Astrocyte (in vitro differentiated cells and primary cell): Measurements from ENCODE around the gene KLF15. TPM values are rescaled to one million over a fixed set of nuclear protein-coding genes. Genes with fewer than 3 reads are reported as not detected.

Source experiments
- DNase-seq: peaks from one replicate; pipeline ENCODE4 v3.0.0-alpha.2; 2010; ENCODE audit warnings: low read depth
- FAIRE-seq: peaks from 2 replicates; lab custom pipeline; 2011; peaks lifted over from hg19 to GRCh38; lab: Jason Lieb, UNC
- H2AFZ ChIP-seq: 2 replicates; pipeline ENCODE4 v1.6.0; 2012; ENCODE audit warnings: low read depth, low read length, inconsistent platforms
- H3K27ac ChIP-seq: 2 replicates; pipeline ENCODE4 v1.5.1; 2011; ENCODE audit warnings: low read depth, low read length, inconsistent platforms
- H3K27me3 ChIP-seq: 2 replicates; pipeline ENCODE4 v1.6.0; 2011; ENCODE audit warnings: low read length, inconsistent platforms; ENCODE audit not compliant: insufficient read depth
- H3K36me3 ChIP-seq: 2 replicates; pipeline ENCODE4 v1.5.1; 2011; ENCODE audit warnings: low read length, inconsistent platforms; ENCODE audit not compliant: insufficient read depth
- H3K4me1 ChIP-seq: 2 replicates; pipeline ENCODE4 v1.5.1; 2011; ENCODE audit warnings: low read length, inconsistent platforms; ENCODE audit not compliant: insufficient read depth
- H3K4me2 ChIP-seq: 2 replicates; pipeline ENCODE4 v1.6.0; 2012; ENCODE audit warnings: low read length, inconsistent platforms
- H3K4me3 ChIP-seq: 2 replicates; pipeline ENCODE4 v1.5.1; 2011; ENCODE audit warnings: low read depth, mild to moderate bottlenecking, low read length, inconsistent platforms; ENCODE audit not compliant: insufficient read depth
- H3K79me2 ChIP-seq: 2 replicates; pipeline ENCODE4 v1.6.0; 2012; ENCODE audit warnings: mild to moderate bottlenecking, low read length, inconsistent platforms; ENCODE audit not compliant: insufficient read depth
- H3K9ac ChIP-seq: 2 replicates; pipeline ENCODE4 v1.6.0; 2012; ENCODE audit warnings: mild to moderate bottlenecking, low read length, inconsistent platforms
- H3K9me3 ChIP-seq: 2 replicates; pipeline ENCODE4 v1.5.1; 2012; ENCODE audit warnings: low read depth, mild to moderate bottlenecking, low read length, inconsistent platforms; ENCODE audit not compliant: insufficient read depth
- H4K20me1 ChIP-seq: 2 replicates; pipeline ENCODE4 v1.6.0; 2012; ENCODE audit warnings: low read length, inconsistent platforms; ENCODE audit not compliant: insufficient read depth
- H3K27ac Mint-ChIP-seq: one replicate; pipeline ENCODE4 v1.8.0; 2021; ENCODE audit warnings: mild to moderate bottlenecking, mixed read lengths; ENCODE audit not compliant: unreplicated experiment
- H3K27me3 Mint-ChIP-seq: one replicate; pipeline ENCODE4 v1.8.0; 2021; ENCODE audit warnings: low read depth, mixed read lengths; ENCODE audit not compliant: unreplicated experiment
- H3K36me3 Mint-ChIP-seq: one replicate; pipeline ENCODE4 v1.8.0; 2021; ENCODE audit warnings: low read depth, mixed read lengths; ENCODE audit not compliant: unreplicated experiment
- H3K4me1 Mint-ChIP-seq: one replicate; pipeline ENCODE4 v1.8.0; 2021; ENCODE audit warnings: low read depth, mixed read lengths; ENCODE audit not compliant: unreplicated experiment
- H3K4me3 Mint-ChIP-seq: one replicate; pipeline ENCODE4 v1.8.0; 2021; ENCODE audit warnings: mild to moderate bottlenecking, moderate library complexity, mixed read lengths; ENCODE audit not compliant: unreplicated experiment
- H3K9me3 Mint-ChIP-seq: one replicate; pipeline ENCODE4 v1.8.0; 2021; ENCODE audit warnings: mild to moderate bottlenecking, mixed read lengths; ENCODE audit not compliant: unreplicated experiment
- CTCF ChIP-seq: IDR thresholded peaks from 2 replicates; pipeline ENCODE4 v1.5.1; 2011; ENCODE audit warnings: low read depth, mild to moderate bottlenecking, inconsistent platforms, low read length, moderate library complexity; ENCODE audit not compliant: insufficient read depth
- EZH2 ChIP-seq: IDR thresholded peaks from 2 replicates; pipeline ENCODE4 v1.6.1; 2012; ENCODE audit warnings: mild to moderate bottlenecking, low read length, inconsistent platforms; ENCODE audit not compliant: insufficient read depth
- total RNA-seq: library from RNA; stranded (reverse); gene quantifications from 2 replicates; pipeline ENCODE4 v1.2.1, GENCODE V29; 2021

The KLF15 gene
- total RNA-seq, 1 donor from 2014 or later, result 0.34 TPM

- H3K4me3 ChIP-seq, result no peak overlapping the region
- Mint-ChIP-seq H3K27ac (no peak overlapping the region), H3K27me3 (peaks cover 8% of the 10 kb centered on the region), H3K4me1 (peaks cover 9% of the 10 kb centered on the region), H3K4me3 (no peak overlapping the region), H3K9me3 (peaks cover 26% of the 10 kb centered on the region), H3K36me3 (no peaks in the 10 kb centered on the region)
- H3K4me1 ChIP-seq, result peaks cover 8% of the 10 kb centered on the region
- TF ChIP-seq CTCF (no peak), EZH2 (no peak)
- DNase-seq (no peak), FAIRE-seq (no peak)
- no peaks in the 10 kb centered on the region for H3K36me3 ChIP-seq
- no peak overlapping the region for H2AFZ ChIP-seq
- no peak overlapping the region for H3K4me2 ChIP-seq
- H3K27me3 ChIP-seq, result no peaks in the 10 kb centered on the region
- H4K20me1 ChIP-seq, result no peaks in the 10 kb centered on the region
- H3K27ac ChIP-seq, result no peak overlapping the region
- peaks cover 4% of the 10 kb centered on the region for H3K9me3 ChIP-seq
- H3K9ac ChIP-seq, result no peak overlapping the region
- H3K79me2 ChIP-seq, result no peaks in the 10 kb centered on the region
Observed at GRCh38 chr3:126309165-126309564, 48.0 kb downstream of the KLF15 start.

- Histone ChIP-seq H3K4me2 (no peak overlapping the region), H3K4me1 (peaks cover 8% of the 10 kb centered on the region), H3K27ac (no peak overlapping the region), H3K9me3 (peaks cover 4% of the 10 kb centered on the region), H4K20me1 (no peaks in the 10 kb centered on the region), H3K9ac (no peak overlapping the region), H3K4me3 (no peak overlapping the region), H3K36me3 (no peaks in the 10 kb centered on the region), H3K27me3 (no peaks in the 10 kb centered on the region), H3K79me2 (no peaks in the 10 kb centered on the region), H2AFZ (no peak overlapping the region)
- peaks cover 8% of the 10 kb centered on the region for H3K27me3 Mint-ChIP-seq
- peaks cover 9% of the 10 kb centered on the region for H3K4me1 Mint-ChIP-seq
- no peaks in the 10 kb centered on the region for H3K36me3 Mint-ChIP-seq
- peaks cover 32% of the 10 kb centered on the region for H3K9me3 Mint-ChIP-seq
- FAIRE-seq, result no peak
- DNase-seq, result no peak
- H3K4me3 Mint-ChIP-seq, result no peak overlapping the region
- H3K27ac Mint-ChIP-seq, result no peak overlapping the region
- no peak for TF ChIP-seq EZH2
- TF ChIP-seq CTCF, result no peak
Observed at GRCh38 chr3:126308394-126309125, 48.6 kb downstream of the KLF15 start.
